ENCODE data around the gene MELTF. TPM values are rescaled to one million over a fixed set of nuclear protein-coding genes. Genes with fewer than 3 reads are reported as not detected.

The MELTF gene
- total and polyA plus RNA-seq, 2 donors (not counting 1 experiment from before 2014, with no cell fraction given) = 0.13 to 2.9 TPM

DNA sequence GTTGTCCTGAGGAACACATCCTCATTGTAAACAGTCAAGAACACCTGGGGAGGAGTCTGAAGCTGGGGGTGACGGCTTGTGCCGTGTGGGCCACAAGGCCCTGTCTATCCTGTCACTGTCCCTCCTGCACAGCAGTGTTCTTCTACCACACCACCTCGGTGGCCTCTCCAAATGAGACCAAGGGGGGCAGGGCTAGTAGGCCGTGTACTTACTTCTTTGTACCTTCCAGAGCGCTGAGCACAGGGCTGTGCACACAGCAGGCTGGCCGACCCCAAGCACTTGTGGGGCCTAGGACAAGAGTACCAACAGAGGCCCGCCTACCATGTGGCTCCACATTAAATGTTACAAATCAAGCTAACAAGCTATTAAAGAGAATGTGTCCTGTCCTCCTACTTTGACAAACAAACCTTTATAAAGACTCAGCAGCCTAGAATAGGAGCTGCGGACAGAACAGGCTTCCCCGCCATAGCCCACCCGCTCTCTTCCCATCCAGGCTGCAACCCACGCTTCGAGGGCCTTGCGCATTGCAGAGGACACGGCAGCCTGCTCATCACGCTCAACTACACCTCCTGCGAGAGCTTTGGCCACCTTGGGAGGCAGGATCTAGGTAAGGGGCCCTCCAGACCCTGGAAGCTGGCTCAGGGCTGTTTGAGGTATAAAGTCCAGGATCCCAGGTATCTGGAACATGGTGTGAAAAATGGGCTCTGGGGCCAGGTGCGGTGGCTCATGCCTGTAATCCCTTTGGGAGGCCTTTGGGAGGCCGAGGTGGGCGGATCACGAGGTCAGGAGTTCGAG is 30.5 kb downstream of the MELTF start:
- H3K9me3 Mint-ChIP-seq (ENCODE audit: insufficient read depth) = no peaks in the 10 kb centered on the region
- H3K4me3 Mint-ChIP-seq = no peak overlapping the region
- Histone ChIP-seq H3K9me3 (ENCODE audit: control extremely low read depth in 1 of 3, control insufficient read depth in 2 of 3, insufficient read depth in 1 of 3, low read length in 2 of 3) (peaks cover 0 to 10% (median 0%) of the 10 kb centered on the region in 3 donors), H3K4me3 (ENCODE audit: control extremely low read depth in 1 of 5, extremely low read depth in 1 of 5, insufficient read depth in 1 of 5, low read depth in 2 of 5, low read length in 4 of 5) (no peak overlapping the region), H2AFZ (ENCODE audit: insufficient read depth, low read depth, low read length, poor library complexity, severe bottlenecking) (no peak overlapping the region), H3K4me2 (replicated peaks; ENCODE audit: low read depth, low read length, poor library complexity, severe bottlenecking) (no peak overlapping the region), H3K79me2 (ENCODE audit: control insufficient read depth, insufficient read depth, low read length) (no peaks in the 10 kb centered on the region), H3K27me3 (replicated peaks in 1 of 4; ENCODE audit: control extremely low read depth in 1 of 4, control insufficient read depth in 3 of 4, insufficient read depth in 4 of 4, low read length in 3 of 4) (no peaks in the 10 kb centered on the region), H3K27ac (ENCODE audit: low read length in 2 of 2) (no peak overlapping the region), H3K4me1 (ENCODE audit: control insufficient read depth in 2 of 2, insufficient read depth in 2 of 2, low read length in 2 of 2) (peaks cover 7 to 12% of the 10 kb centered on the region in 2 donors), H4K20me1 (ENCODE audit: control insufficient read depth, insufficient read depth, low read length, poor library complexity, severe bottlenecking) (no peaks in the 10 kb centered on the region), H3K36me3 (replicated peaks in 1 of 2; ENCODE audit: control extremely low read depth in 1 of 2, control insufficient read depth in 1 of 2, extremely low read depth in 1 of 2, insufficient read depth in 2 of 2, low read length in 1 of 2) (no peaks in the 10 kb centered on the region), H3K9ac (ENCODE audit: low read length) (no peak overlapping the region)
- DNase-seq (no peak), ATAC-seq (ENCODE audit: low read depth) (no peak)
- 96% methylated on average over 13 of the region's 21 CpGs for WGBS (ENCODE audit: insufficient coverage)
- TF ChIP-seq EZH2 (IDR thresholded peaks at IDR 0.05; ENCODE audit: borderline replicate concordance, insufficient read depth, low read depth, low read length, poor library complexity, severe bottlenecking) = no peak
- TF ChIP-seq, protein P1, sequence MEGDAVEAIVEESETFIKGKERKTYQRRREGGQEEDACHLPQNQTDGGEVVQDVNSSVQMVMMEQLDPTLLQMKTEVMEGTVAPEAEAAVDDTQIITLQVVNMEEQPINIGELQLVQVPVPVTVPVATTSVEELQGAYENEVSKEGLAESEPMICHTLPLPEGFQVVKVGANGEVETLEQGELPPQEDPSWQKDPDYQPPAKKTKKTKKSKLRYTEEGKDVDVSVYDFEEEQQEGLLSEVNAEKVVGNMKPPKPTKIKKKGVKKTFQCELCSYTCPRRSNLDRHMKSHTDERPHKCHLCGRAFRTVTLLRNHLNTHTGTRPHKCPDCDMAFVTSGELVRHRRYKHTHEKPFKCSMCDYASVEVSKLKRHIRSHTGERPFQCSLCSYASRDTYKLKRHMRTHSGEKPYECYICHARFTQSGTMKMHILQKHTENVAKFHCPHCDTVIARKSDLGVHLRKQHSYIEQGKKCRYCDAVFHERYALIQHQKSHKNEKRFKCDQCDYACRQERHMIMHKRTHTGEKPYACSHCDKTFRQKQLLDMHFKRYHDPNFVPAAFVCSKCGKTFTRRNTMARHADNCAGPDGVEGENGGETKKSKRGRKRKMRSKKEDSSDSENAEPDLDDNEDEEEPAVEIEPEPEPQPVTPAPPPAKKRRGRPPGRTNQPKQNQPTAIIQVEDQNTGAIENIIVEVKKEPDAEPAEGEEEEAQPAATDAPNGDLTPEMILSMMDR (IDR thresholded peaks at IDR 0.05) = no peak
- ChIA-PET CTCF (interaction anchor here (2.1 to 7.2 kb wide), 2 partner anchors 30 to 188 kb away, joined by 7 to 39 read pairs; partner anchors contain the start of gene MELTF), POLR2A (no interaction called here)
- intact Hi-C loops (cut with micrococcal nuclease) = no loop called here
- peaks cover 12% of the 10 kb centered on the region for H3K4me1 Mint-ChIP-seq
- H3K27ac Mint-ChIP-seq = no peak overlapping the region
- no peaks in the 10 kb centered on the region for H3K27me3 Mint-ChIP-seq

DNA sequence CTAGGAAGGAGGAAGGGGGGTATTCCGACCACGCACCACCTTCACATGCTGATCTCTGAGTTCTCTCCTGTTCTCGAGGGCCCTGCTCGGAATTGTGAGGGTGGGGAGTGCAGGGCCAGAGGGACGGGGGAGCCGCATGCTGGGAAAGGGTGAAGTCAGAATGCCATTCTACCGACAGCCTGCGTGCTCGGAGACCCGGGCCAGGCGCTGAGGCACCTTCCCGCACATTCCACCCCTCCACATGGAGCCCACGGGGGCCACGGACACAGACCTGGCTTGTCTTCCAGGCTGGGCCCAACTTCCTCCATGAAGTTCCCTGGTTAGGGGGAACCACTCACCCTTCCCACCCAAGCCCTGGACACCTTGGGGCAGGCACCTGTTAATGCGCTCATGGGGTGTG is 32.3 kb downstream of the MELTF start:
- CTCF ChIA-PET = no interaction called here
- H3K4me1 ChIP-seq (ENCODE audit: control insufficient read depth in 2 of 2, insufficient read depth in 2 of 2, low read length in 2 of 2) = peaks cover 0 to 4% of the 10 kb centered on the region in 2 donors
- DNase-seq = no peak

More for the DNA sequence above, 32.3 kb downstream of the MELTF start:
- intact Hi-C loops (cut with micrococcal nuclease) = no loop called here
- no peak overlapping the region for H3K4me2 ChIP-seq (replicated peaks; ENCODE audit: low read depth, low read length, poor library complexity, severe bottlenecking)
- no peak overlapping the region for H3K27ac Mint-ChIP-seq
- no peaks in the 10 kb centered on the region for H3K79me2 ChIP-seq (ENCODE audit: control insufficient read depth, insufficient read depth, low read length)
- no peak overlapping the region for H3K27ac ChIP-seq (ENCODE audit: low read length in 2 of 2)
- H3K27me3 Mint-ChIP-seq = no peaks in the 10 kb centered on the region
- ATAC-seq (ENCODE audit: low read depth) = no peak
- POLR2A ChIA-PET = no interaction called here
- H3K4me3 ChIP-seq (ENCODE audit: control extremely low read depth in 1 of 5, extremely low read depth in 1 of 5, insufficient read depth in 1 of 5, low read depth in 2 of 5, low read length in 4 of 5) = no peak overlapping the region
- H3K27me3 ChIP-seq (replicated peaks in 1 of 4; ENCODE audit: control extremely low read depth in 1 of 4, control insufficient read depth in 3 of 4, insufficient read depth in 4 of 4, low read length in 3 of 4) = no peaks in the 10 kb centered on the region
- peaks cover 0 to 10% (median 0%) of the 10 kb centered on the region in 3 donors for H3K9me3 ChIP-seq (ENCODE audit: control extremely low read depth in 1 of 3, control insufficient read depth in 2 of 3, insufficient read depth in 1 of 3, low read length in 2 of 3)
- H3K36me3 ChIP-seq (replicated peaks in 1 of 2; ENCODE audit: control extremely low read depth in 1 of 2, control insufficient read depth in 1 of 2, extremely low read depth in 1 of 2, insufficient read depth in 2 of 2, low read length in 1 of 2) = no peaks in the 10 kb centered on the region
- H3K4me3 Mint-ChIP-seq = no peak overlapping the region
- TF ChIP-seq, protein P1 (IDR thresholded peaks at IDR 0.05) = no peak
- no peak for TF ChIP-seq EZH2 (IDR thresholded peaks at IDR 0.05; ENCODE audit: borderline replicate concordance, insufficient read depth, low read depth, low read length, poor library complexity, severe bottlenecking)
- peaks cover 6% of the 10 kb centered on the region for H3K4me1 Mint-ChIP-seq
- no peak overlapping the region for H2AFZ ChIP-seq (ENCODE audit: insufficient read depth, low read depth, low read length, poor library complexity, severe bottlenecking)
- H3K9ac ChIP-seq (ENCODE audit: low read length) = no peak overlapping the region
- H3K9me3 Mint-ChIP-seq (ENCODE audit: insufficient read depth) = no peaks in the 10 kb centered on the region
- WGBS (ENCODE audit: insufficient coverage) = over 99% methylated on average over 13 of the region's 15 CpGs
- H4K20me1 ChIP-seq (ENCODE audit: control insufficient read depth, insufficient read depth, low read length, poor library complexity, severe bottlenecking) = no peaks in the 10 kb centered on the region
